Stomach smooth muscle (tissue), 2 donors: ENCODE results near the gene RPP40.

ENCODE experiments used
- H3K27ac ChIP-seq: one replicate; pipeline ENCODE4 v1.7.0; 2013; ENCODE audit warnings: mild to moderate bottlenecking, low read length, inconsistent platforms
- H3K27me3 ChIP-seq, 2 donors: one replicate each; pipeline ENCODE4 v1.7.0; 2013; ENCODE audit warnings: low read length in 2 of 2; ENCODE audit not compliant: insufficient read depth in 2 of 2, control insufficient read depth in 1 of 2
- H3K36me3 ChIP-seq, 2 donors: one replicate each; pipeline ENCODE4 v1.7.0; 2013; ENCODE audit warnings: low read length in 2 of 2; ENCODE audit not compliant: control insufficient read depth in 2 of 2, insufficient read depth in 2 of 2
- H3K4me1 ChIP-seq: one replicate; pipeline ENCODE4 v1.7.0; 2013; ENCODE audit warnings: low read length; ENCODE audit not compliant: control insufficient read depth, insufficient read depth
- H3K4me3 ChIP-seq, 2 donors: one replicate each; pipeline ENCODE4 v1.7.0; 2013; ENCODE audit warnings: low read length in 2 of 2
- H3K9ac ChIP-seq, 2 donors: one replicate each; pipeline ENCODE4 v1.7.0; 2013; ENCODE audit warnings: low read length in 2 of 2, mild to moderate bottlenecking in 1 of 2
- H3K9me3 ChIP-seq, 2 donors: one replicate each; pipeline ENCODE4 v1.7.0; 2013; ENCODE audit warnings: low read length in 2 of 2; ENCODE audit not compliant: control insufficient read depth in 2 of 2
- donor health status: healthy.
- donor health status: Pancreatic carcinoma.

RPP40 gene

DNA sequence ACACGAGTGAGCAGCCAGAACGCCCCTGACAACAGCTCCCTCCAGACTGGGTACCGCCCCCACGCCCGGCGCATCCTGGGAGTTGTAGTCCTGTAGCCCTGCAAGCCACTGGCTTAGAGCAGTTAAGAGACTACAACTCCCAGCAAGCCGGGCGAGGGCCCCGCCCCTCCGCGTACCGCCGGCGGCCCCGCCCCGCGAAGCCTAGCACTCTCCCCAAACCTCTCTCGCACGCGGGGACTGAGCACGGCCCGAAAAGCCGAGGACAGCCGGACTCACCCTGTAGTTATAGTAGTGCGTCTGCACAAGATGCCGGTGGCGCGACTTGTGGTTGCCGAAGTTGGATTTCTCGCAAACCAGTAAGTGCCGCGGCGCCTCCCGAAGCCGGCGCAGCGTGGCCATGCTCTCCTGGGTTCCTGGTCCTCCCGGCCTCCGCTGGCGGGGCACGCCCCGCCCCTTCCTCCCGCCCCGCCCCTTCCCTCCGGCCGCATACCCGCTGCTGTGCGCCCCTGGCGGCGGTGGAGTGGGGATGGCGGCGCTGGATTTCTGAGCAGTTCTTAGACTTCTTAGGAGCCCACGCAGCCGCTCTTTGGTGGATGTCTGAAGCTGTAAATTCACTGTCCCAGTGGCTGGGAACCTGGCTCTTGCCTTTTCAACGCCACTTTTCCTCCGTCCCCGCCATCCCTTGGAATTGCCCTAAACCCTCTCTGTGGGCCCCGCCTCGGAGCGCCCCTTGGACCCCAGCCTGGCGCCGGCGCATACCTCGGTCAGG, at the start of gene RPP40:
TSS of gene RPP40 (minus strand) at position 434 of the 769 bp plus-strand sequence. CDS start at position 399, 35 bp downstream.
- peaks cover 2 to 14% of the 10 kb centered on the region in 2 donors for H3K36me3 ChIP-seq
- peak within 1 kb of the TSS; percentile 86 to 90 for H3K9ac ChIP-seq
- H3K4me1 ChIP-seq = peaks cover 8% of the 10 kb centered on the region
- H3K4me3 ChIP-seq = peak within 1 kb of the TSS; percentile 81 to 86
- no peaks in the 10 kb centered on the region for H3K9me3 ChIP-seq
- H3K27ac ChIP-seq = peak within 1 kb of the TSS; percentile 93
- no peaks in the 10 kb centered on the region for H3K27me3 ChIP-seq

GRCh38 chr6:5053038-5053437, 49.2 kb upstream of the RPP40 start:
- Histone ChIP-seq H3K9me3 (peaks cover 3 to 7% of the 10 kb centered on the region in 2 donors), H3K4me3 (no peak overlapping the region), H3K4me1 (no peaks in the 10 kb centered on the region), H3K36me3 (no peaks in the 10 kb centered on the region), H3K27me3 (no peaks in the 10 kb centered on the region), H3K27ac (no peak overlapping the region), H3K9ac (no peak overlapping the region)

- Histone ChIP-seq H3K4me3 (no peak overlapping the region), H3K9me3 (peaks cover 3 to 7% of the 10 kb centered on the region in 2 donors), H3K9ac (no peak overlapping the region), H3K4me1 (no peaks in the 10 kb centered on the region), H3K27me3 (no peaks in the 10 kb centered on the region), H3K36me3 (no peaks in the 10 kb centered on the region), H3K27ac (no peak overlapping the region)
Observed at GRCh38 chr6:5051394-5051793, 47.6 kb upstream of the RPP40 start.

- H3K4me1 ChIP-seq = peaks cover 4% of the 10 kb centered on the region
- H3K27me3 ChIP-seq = no peaks in the 10 kb centered on the region
- H3K9ac ChIP-seq = no peak overlapping the region
- H3K9me3 ChIP-seq = peaks cover 3 to 7% of the 10 kb centered on the region in 2 donors
- H3K27ac ChIP-seq = no peak overlapping the region
- H3K36me3 ChIP-seq = no peaks in the 10 kb centered on the region
- no peak overlapping the region for H3K4me3 ChIP-seq
Observed at GRCh38 chr6:5050009-5050408, 46.2 kb upstream of the RPP40 start.

- H3K36me3 ChIP-seq = no peaks in the 10 kb centered on the region
- H3K9ac ChIP-seq = no peak overlapping the region
- H3K9me3 ChIP-seq = peaks cover 0 to 3% of the 10 kb centered on the region in 2 donors
- H3K4me3 ChIP-seq = no peak overlapping the region
- no peak overlapping the region for H3K27ac ChIP-seq
- peaks cover 4% of the 10 kb centered on the region for H3K4me1 ChIP-seq
- H3K27me3 ChIP-seq = no peaks in the 10 kb centered on the region
Observed at GRCh38 chr6:5046430-5046829, 42.6 kb upstream of the RPP40 start.

DNA sequence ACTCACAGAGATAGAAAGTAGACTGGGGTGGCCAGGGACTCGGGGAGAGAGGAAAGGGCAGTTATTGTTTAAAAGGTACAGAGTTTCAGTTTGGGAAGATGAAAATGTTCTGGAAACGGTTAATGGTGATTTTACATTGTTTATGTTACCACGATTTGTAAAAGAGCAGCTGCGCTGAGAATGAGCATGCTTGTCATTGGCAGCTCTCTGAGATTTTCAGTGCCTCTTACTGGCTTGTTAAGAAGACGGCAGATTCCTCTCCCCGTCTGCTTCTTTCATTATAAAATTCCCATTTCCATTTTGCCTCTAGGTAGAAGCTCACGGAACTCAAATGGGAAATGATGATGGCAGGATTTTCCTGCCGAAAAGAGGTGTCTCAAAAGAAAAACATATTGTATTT, 41.6 kb upstream of the RPP40 start:
- Histone ChIP-seq H3K9ac (peak overlapping the region in 1 of 2 donors; percentile 36), H3K27ac (no peak overlapping the region), H3K36me3 (no peaks in the 10 kb centered on the region), H3K4me1 (peaks cover 4% of the 10 kb centered on the region), H3K27me3 (no peaks in the 10 kb centered on the region), H3K9me3 (no peaks in the 10 kb centered on the region), H3K4me3 (peak overlapping the region; percentile 14 to 22)

DNA sequence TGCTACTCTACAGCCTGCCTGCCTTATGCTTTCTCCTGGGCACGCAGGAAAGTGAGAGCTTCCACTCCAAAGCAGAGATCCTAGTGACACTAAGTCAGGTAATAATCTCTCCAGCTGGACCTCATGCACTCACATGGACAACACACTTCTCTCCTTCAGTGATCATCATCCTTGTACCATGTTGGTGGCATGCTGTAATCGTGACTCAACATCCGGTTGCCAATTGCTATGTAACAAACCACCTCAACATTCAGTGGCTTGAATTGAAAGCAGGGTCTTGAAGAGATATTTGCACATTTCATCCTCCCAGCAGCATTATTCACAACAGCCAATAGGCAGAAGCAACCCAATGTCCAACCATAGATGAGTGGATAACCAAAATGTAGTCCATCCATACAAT, 41.0 kb upstream of the RPP40 start:
- no peaks in the 10 kb centered on the region for H3K9me3 ChIP-seq
- no peaks in the 10 kb centered on the region for H3K27me3 ChIP-seq
- no peak overlapping the region for H3K27ac ChIP-seq
- peak overlapping the region in 1 of 2 donors; percentile 29 for H3K9ac ChIP-seq
- H3K36me3 ChIP-seq = no peaks in the 10 kb centered on the region
- peaks cover 4% of the 10 kb centered on the region for H3K4me1 ChIP-seq
- no peak overlapping the region for H3K4me3 ChIP-seq

DNA sequence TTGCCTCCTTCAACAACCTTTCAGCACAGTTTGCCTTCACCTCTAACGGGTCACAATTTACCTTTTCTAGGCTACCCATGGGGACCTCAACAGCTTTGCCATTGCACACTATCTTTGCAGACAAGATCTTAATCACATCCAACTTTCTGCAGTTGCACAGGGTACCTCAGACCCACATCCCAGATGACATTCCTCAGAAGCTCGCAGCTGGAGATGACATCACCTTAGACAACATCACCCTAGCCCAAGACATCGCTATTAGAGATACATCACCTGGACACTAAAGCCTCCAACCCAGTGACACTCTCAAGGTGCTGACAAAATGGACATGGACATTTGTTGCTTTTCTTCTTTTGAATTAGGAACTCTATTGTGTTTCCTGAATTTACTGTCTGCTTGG, 38.6 kb upstream of the RPP40 start:
- H3K27me3 ChIP-seq = no peaks in the 10 kb centered on the region
- H3K36me3 ChIP-seq = no peaks in the 10 kb centered on the region
- no peaks in the 10 kb centered on the region for H3K9me3 ChIP-seq
- peaks cover 4% of the 10 kb centered on the region for H3K4me1 ChIP-seq
- H3K27ac ChIP-seq = no peak overlapping the region
- H3K4me3 ChIP-seq = no peak overlapping the region
- no peak overlapping the region for H3K9ac ChIP-seq

- Histone ChIP-seq H3K4me3 (no peak overlapping the region), H3K9ac (no peak overlapping the region), H3K9me3 (no peaks in the 10 kb centered on the region), H3K27me3 (no peaks in the 10 kb centered on the region), H3K36me3 (no peaks in the 10 kb centered on the region), H3K4me1 (peaks cover 4% of the 10 kb centered on the region), H3K27ac (no peak overlapping the region)
Observed at GRCh38 chr6:5041955-5042354, 38.1 kb upstream of the RPP40 start.

DNA sequence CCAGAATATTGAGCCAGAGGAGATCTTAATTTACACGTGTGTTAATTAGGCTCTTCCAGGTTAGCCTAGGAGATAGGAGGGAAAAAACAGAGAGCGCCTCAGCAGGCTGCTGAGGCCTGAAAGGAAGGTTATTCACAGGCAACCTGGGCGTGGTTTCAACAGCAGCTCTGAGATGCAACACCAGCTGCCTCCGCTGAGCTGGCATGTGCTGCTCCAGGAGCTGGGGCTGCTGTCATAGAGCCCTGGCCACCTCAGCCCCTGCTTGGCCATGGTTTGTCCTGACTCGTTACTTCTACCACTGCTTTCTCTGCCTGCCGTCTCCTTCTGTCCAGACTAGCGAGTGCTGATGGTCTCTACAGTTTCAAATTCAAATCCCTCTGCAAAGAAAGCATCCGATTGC, 32.4 kb upstream of the RPP40 start:
- no peaks in the 10 kb centered on the region for H3K9me3 ChIP-seq
- no peak overlapping the region for H3K9ac ChIP-seq
- no peak overlapping the region for H3K4me3 ChIP-seq
- H3K36me3 ChIP-seq = no peaks in the 10 kb centered on the region
- H3K27me3 ChIP-seq = no peaks in the 10 kb centered on the region
- no peaks in the 10 kb centered on the region for H3K4me1 ChIP-seq
- H3K27ac ChIP-seq = no peak overlapping the region

DNA sequence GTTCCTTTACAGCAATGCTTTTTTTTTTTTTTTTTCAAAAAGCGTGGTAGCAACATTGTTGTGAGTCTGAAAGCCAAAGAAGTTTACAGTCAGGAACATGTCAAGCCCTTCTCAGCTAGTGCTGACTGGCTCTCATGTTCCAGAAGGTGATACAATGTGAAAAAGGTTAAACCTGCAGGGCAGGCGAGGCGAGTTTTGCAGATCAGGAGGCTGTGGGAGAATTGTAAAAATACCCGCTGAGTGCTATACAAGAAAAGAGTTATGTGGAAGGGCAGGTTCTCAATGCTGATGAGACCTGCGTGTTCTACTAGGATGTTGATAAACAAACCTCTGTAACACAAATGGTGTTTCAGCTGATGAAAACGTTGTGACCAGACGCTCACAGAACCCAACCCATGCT, 30.9 kb upstream of the RPP40 start:
- Histone ChIP-seq H3K9ac (no peak overlapping the region), H3K4me1 (peaks cover 2% of the 10 kb centered on the region), H3K36me3 (no peaks in the 10 kb centered on the region), H3K27ac (no peak overlapping the region), H3K9me3 (no peaks in the 10 kb centered on the region), H3K27me3 (no peaks in the 10 kb centered on the region), H3K4me3 (no peak overlapping the region)
